ENCODE measurements around the gene DIAPH3. TPM values are rescaled to one million over a fixed set of nuclear protein-coding genes. Genes with fewer than 3 reads are reported as not detected.

Gene DIAPH3
- total and polyA plus RNA-seq, 7 donors, result 0.16 to 3.8 (median 1.1) TPM; not detected in 1

DNA sequence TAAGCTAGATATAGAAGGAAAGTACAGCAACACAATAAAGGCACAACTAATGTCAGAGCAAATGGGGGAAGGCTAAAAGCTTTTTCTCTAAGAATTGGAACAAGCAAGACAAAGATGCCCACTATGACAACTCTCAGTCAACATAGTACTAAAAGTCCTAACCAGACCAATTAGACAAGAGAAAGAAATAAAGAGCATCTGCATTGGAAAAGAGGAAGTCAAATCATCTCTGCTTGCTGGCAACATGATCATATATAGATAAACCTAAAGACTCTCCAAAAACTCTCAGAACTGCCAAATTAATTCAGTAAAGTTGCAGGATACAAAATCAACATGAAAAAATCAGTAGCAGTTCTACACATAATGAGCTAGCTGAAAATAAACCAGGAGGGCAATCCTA lies 542.0 kb downstream of the DIAPH3 start:
- Histone ChIP-seq H3K4me1 (no peaks in the 10 kb centered on the region), H3K27ac (no peak overlapping the region), H3K36me3 (no peaks in the 10 kb centered on the region), H3K27me3 (no peaks in the 10 kb centered on the region), H3K9me3 (peaks cover 0 to 7% (median 1%) of the 10 kb centered on the region in 4 donors), H3K4me3 (no peak overlapping the region)
- TF ChIP-seq POLR2A (IDR thresholded peaks at IDR 0.05) (no peak), CTCF (IDR thresholded peaks at IDR 0.05) (no peak), EP300 (IDR thresholded peaks at IDR 0.05) (no peak), POLR2AphosphoS5 (IDR thresholded peaks at IDR 0.05) (no peak)
- intact Hi-C loops (cut with DNase I), result no loop called here
- DNase-seq, result no peak

Small RNA genes lying within 50 kb of the gene (small RNA-seq; reads per million reads assigned to genes)
- gene RN7SL375P, result 0 reads per million in 3 donors
- gene RNY4P28, result 0 to 1.4 (median 0.11) reads per million in 3 donors

Other genes starting within 250 kb of the DIAPH3 start
- gene TDRD3, start 233.3 kb upstream of the DIAPH3 start, total RNA-seq, result 10 to 100 TPM; 27.4 to 43.5 (median 41.4) TPM
- gene TDRD3, start 233.3 kb upstream of the DIAPH3 start, polyA plus RNA-seq, result 10 to 100 TPM in 2 of 3 donors, 1 to 10 TPM in 1; 9.3 to 14.4 (median 11.6) TPM

All from sigmoid colon (tissue), 7 donors.